ENCODE measurements around the gene HES1.

DNA sequence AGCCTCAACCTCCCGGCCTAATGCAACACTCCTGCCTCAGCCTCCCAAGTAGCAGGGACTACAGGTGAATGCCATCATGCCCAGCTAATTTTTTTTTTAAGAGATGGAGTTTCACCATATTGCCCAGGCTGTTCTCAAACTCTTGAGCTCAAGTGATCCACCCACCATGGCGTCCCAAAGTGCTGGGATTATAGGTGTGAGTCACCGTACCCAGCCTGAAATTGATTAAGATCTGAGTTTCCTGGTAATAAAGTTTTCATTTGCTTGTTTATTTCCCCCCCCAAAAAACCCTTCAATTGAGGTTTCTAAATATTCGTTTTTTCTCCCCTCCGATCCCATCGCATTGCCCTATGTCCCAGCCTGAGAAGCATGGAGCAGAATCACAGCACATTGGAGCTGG, 39.0 kb downstream of the HES1 start:
- no peak for TF ChIP-seq EZH2 (IDR thresholded peaks at IDR 0.05; ENCODE audit: low read depth, unreplicated experiment)
- TF ChIP-seq EZH2phosphoT487 (IDR thresholded peaks at IDR 0.05; ENCODE audit: unreplicated experiment) = no peak
- no peak for TF ChIP-seq POLR2AphosphoS5 (IDR thresholded peaks at IDR 0.05; ENCODE audit: low read depth)
- no peak for TF ChIP-seq CTCF (conservative IDR thresholded peaks at IDR 0.05; ENCODE audit: low read depth in 2 of 2)
- no peak for TF ChIP-seq CREB1 (CRISPR knock-in tag; IDR thresholded peaks at IDR 0.05; ENCODE audit: low read depth)
- TF ChIP-seq ETS1 (IDR thresholded peaks at IDR 0.05) = no peak
- TF ChIP-seq, protein P1, sequence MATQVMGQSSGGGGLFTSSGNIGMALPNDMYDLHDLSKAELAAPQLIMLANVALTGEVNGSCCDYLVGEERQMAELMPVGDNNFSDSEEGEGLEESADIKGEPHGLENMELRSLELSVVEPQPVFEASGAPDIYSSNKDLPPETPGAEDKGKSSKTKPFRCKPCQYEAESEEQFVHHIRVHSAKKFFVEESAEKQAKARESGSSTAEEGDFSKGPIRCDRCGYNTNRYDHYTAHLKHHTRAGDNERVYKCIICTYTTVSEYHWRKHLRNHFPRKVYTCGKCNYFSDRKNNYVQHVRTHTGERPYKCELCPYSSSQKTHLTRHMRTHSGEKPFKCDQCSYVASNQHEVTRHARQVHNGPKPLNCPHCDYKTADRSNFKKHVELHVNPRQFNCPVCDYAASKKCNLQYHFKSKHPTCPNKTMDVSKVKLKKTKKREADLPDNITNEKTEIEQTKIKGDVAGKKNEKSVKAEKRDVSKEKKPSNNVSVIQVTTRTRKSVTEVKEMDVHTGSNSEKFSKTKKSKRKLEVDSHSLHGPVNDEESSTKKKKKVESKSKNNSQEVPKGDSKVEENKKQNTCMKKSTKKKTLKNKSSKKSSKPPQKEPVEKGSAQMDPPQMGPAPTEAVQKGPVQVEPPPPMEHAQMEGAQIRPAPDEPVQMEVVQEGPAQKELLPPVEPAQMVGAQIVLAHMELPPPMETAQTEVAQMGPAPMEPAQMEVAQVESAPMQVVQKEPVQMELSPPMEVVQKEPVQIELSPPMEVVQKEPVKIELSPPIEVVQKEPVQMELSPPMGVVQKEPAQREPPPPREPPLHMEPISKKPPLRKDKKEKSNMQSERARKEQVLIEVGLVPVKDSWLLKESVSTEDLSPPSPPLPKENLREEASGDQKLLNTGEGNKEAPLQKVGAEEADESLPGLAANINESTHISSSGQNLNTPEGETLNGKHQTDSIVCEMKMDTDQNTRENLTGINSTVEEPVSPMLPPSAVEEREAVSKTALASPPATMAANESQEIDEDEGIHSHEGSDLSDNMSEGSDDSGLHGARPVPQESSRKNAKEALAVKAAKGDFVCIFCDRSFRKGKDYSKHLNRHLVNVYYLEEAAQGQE (IDR thresholded peaks at IDR 0.05; ENCODE audit: unreplicated experiment) = no peak
